ENCODE measurements around the gene GIPC3.

GRCh38 chr19:3603121-3603811, 18.0 kb downstream of the GIPC3 start:
- TF ChIP-seq CTCF (IDR thresholded peaks at IDR 0.05) (no peak), POLR2A (IDR thresholded peaks at IDR 0.05) (no peak)

All from right lobe of liver (tissue), 4 donors.